OCI-LY1 (cell line): Measurements from ENCODE around the gene AKT3.

Source experiments
- CTCF ChIP-seq: fragments of 200-600 bp; sonication (generic), shearing (Covaris generic); IDR thresholded peaks from 2 replicates; pipeline ENCODE4 v1.5.1; 2017; ENCODE audit warnings: mild to moderate bottlenecking, antibody characterized with exemption, low read length, moderate library complexity, mixed read lengths
- EZH2 ChIP-seq: fragments of 200-600 bp; sonication (generic), shearing (Covaris generic); IDR thresholded peaks from 2 replicates; pipeline ENCODE4 v1.8.0; 2017; ENCODE audit warnings: borderline replicate concordance, mixed run types, mild to moderate bottlenecking, antibody characterized with exemption, low read length, moderate library complexity, mixed read lengths

GRCh38 chr1:243500512-243500911, 349.5 kb downstream of the AKT3 start:
- TF ChIP-seq CTCF: no peak
- no peak for TF ChIP-seq EZH2
